ENCODE data around the gene CCNI2. TPM values are rescaled to one million over a fixed set of nuclear protein-coding genes. Genes with fewer than 3 reads are reported as not detected.
A peak's percentile ranks its signal among the peaks of the same experiment; 100 is the strongest.

The CCNI2 gene
- total and polyA plus RNA-seq, 5 donors from 2014 or later = 2.1 to 9.2 (median 2.8) TPM

- ATAC-seq (ENCODE audit: low read depth in 2 of 2) (no peak), DNase-seq (no peak)
- no peak overlapping the region for H3K27ac ChIP-seq (ENCODE audit: insufficient read depth, low read length, poor library complexity, severe bottlenecking)
- no peaks in the 10 kb centered on the region for H3K27me3 ChIP-seq (ENCODE audit: control insufficient read depth, insufficient read depth, low read length)
- Mint-ChIP-seq H3K27me3 (no peaks in the 10 kb centered on the region), H3K4me1 (peaks cover 0 to 9% (median 1%) of the 10 kb centered on the region in 4 donors), H3K27ac (no peak overlapping the region), H3K9me3 (peaks cover 0 to 1% (median 0%) of the 10 kb centered on the region in 7 donors), H3K4me3 (no peak overlapping the region), H3K36me3 (peaks cover 8% of the 10 kb centered on the region)
- H3K4me1 ChIP-seq (ENCODE audit: control insufficient read depth, insufficient read depth, low read length, poor library complexity, severe bottlenecking) = no peaks in the 10 kb centered on the region
- H3K9me3 ChIP-seq (ENCODE audit: control insufficient read depth in 2 of 2, low read length in 2 of 2) = no peaks in the 10 kb centered on the region
- H3K4me3 ChIP-seq (ENCODE audit: low read depth, low read length) = no peak overlapping the region
- H3K36me3 ChIP-seq (ENCODE audit: control insufficient read depth, insufficient read depth, low read length) = no peaks in the 10 kb centered on the region
These were observed 12.2 kb downstream of the CCNI2 start for GRCh38 chr5:132759114-132760048.

GRCh38 chr5:132760049-132760420, 12.8 kb downstream of the CCNI2 start:
- Mint-ChIP-seq H3K27me3 (no peaks in the 10 kb centered on the region), H3K36me3 (peaks cover 6% of the 10 kb centered on the region), H3K4me3 (no peak overlapping the region), H3K9me3 (peaks cover 0 to under 1% (median 0%) of the 10 kb centered on the region in 7 donors), H3K4me1 (peaks cover 0 to 9% (median 1%) of the 10 kb centered on the region in 4 donors), H3K27ac (peak overlapping the region in 1 of 3 donors; percentile 20)
- Histone ChIP-seq H3K4me1 (ENCODE audit: control insufficient read depth, insufficient read depth, low read length, poor library complexity, severe bottlenecking) (no peaks in the 10 kb centered on the region), H3K27ac (ENCODE audit: insufficient read depth, low read length, poor library complexity, severe bottlenecking) (no peak overlapping the region), H3K4me3 (ENCODE audit: low read depth, low read length) (no peak overlapping the region), H3K9me3 (ENCODE audit: control insufficient read depth in 2 of 2, low read length in 2 of 2) (no peaks in the 10 kb centered on the region), H3K27me3 (ENCODE audit: control insufficient read depth, insufficient read depth, low read length) (no peaks in the 10 kb centered on the region), H3K36me3 (ENCODE audit: control insufficient read depth, insufficient read depth, low read length) (no peaks in the 10 kb centered on the region)
- no peak for ATAC-seq (ENCODE audit: low read depth in 2 of 2)
- DNase-seq = no peak

GRCh38 chr5:132760601-132761317, 13.5 kb downstream of the CCNI2 start:
- Mint-ChIP-seq H3K4me1 (peaks cover 0 to 9% (median 1%) of the 10 kb centered on the region in 4 donors), H3K36me3 (no peaks in the 10 kb centered on the region), H3K9me3 (no peaks in the 10 kb centered on the region), H3K4me3 (no peak overlapping the region), H3K27ac (peak overlapping the region; percentile 20 to 83 (median 43)), H3K27me3 (no peaks in the 10 kb centered on the region)
- Histone ChIP-seq H3K4me1 (ENCODE audit: control insufficient read depth, insufficient read depth, low read length, poor library complexity, severe bottlenecking) (no peaks in the 10 kb centered on the region), H3K27me3 (ENCODE audit: control insufficient read depth, insufficient read depth, low read length) (no peaks in the 10 kb centered on the region), H3K36me3 (ENCODE audit: control insufficient read depth, insufficient read depth, low read length) (no peaks in the 10 kb centered on the region), H3K27ac (ENCODE audit: insufficient read depth, low read length, poor library complexity, severe bottlenecking) (no peak overlapping the region), H3K9me3 (ENCODE audit: control insufficient read depth in 2 of 2, low read length in 2 of 2) (no peaks in the 10 kb centered on the region), H3K4me3 (ENCODE audit: low read depth, low read length) (no peak overlapping the region)
- DNase-seq = no peak
- no peak for ATAC-seq (ENCODE audit: low read depth in 2 of 2)

GRCh38 chr5:132761321-132762240, 14.4 kb downstream of the CCNI2 start:
- H3K4me3 ChIP-seq (ENCODE audit: low read depth, low read length) = no peak overlapping the region
- no peaks in the 10 kb centered on the region for H3K27me3 Mint-ChIP-seq
- H3K27ac Mint-ChIP-seq = no peak overlapping the region
- DNase-seq = no peak
- H3K9me3 Mint-ChIP-seq = no peaks in the 10 kb centered on the region
- ATAC-seq (ENCODE audit: low read depth in 2 of 2) = no peak
- H3K4me3 Mint-ChIP-seq = no peak overlapping the region
- H3K4me1 Mint-ChIP-seq = peaks cover 0 to 9% (median 1%) of the 10 kb centered on the region in 4 donors
- no peaks in the 10 kb centered on the region for H3K4me1 ChIP-seq (ENCODE audit: control insufficient read depth, insufficient read depth, low read length, poor library complexity, severe bottlenecking)
- no peaks in the 10 kb centered on the region for H3K36me3 ChIP-seq (ENCODE audit: control insufficient read depth, insufficient read depth, low read length)
- H3K27me3 ChIP-seq (ENCODE audit: control insufficient read depth, insufficient read depth, low read length) = no peaks in the 10 kb centered on the region
- no peaks in the 10 kb centered on the region for H3K9me3 ChIP-seq (ENCODE audit: control insufficient read depth in 2 of 2, low read length in 2 of 2)
- no peak overlapping the region for H3K27ac ChIP-seq (ENCODE audit: insufficient read depth, low read length, poor library complexity, severe bottlenecking)
- no peaks in the 10 kb centered on the region for H3K36me3 Mint-ChIP-seq

- H3K27me3 Mint-ChIP-seq = no peaks in the 10 kb centered on the region
- H3K4me1 Mint-ChIP-seq = peaks cover 0 to 6% (median 1%) of the 10 kb centered on the region in 4 donors
- no peak overlapping the region for H3K4me3 ChIP-seq (ENCODE audit: low read depth, low read length)
- H3K27me3 ChIP-seq (ENCODE audit: control insufficient read depth, insufficient read depth, low read length) = no peaks in the 10 kb centered on the region
- no peak for ATAC-seq (ENCODE audit: low read depth in 2 of 2)
- H3K9me3 ChIP-seq (ENCODE audit: control insufficient read depth in 2 of 2, low read length in 2 of 2) = no peaks in the 10 kb centered on the region
- no peaks in the 10 kb centered on the region for H3K4me1 ChIP-seq (ENCODE audit: control insufficient read depth, insufficient read depth, low read length, poor library complexity, severe bottlenecking)
- no peaks in the 10 kb centered on the region for H3K36me3 Mint-ChIP-seq
- H3K36me3 ChIP-seq (ENCODE audit: control insufficient read depth, insufficient read depth, low read length) = no peaks in the 10 kb centered on the region
- H3K27ac Mint-ChIP-seq = peak overlapping the region in 1 of 3 donors; percentile 62
- H3K4me3 Mint-ChIP-seq = no peak overlapping the region
- no peak overlapping the region for H3K27ac ChIP-seq (ENCODE audit: insufficient read depth, low read length, poor library complexity, severe bottlenecking)
- no peak for DNase-seq
- no peaks in the 10 kb centered on the region for H3K9me3 Mint-ChIP-seq
These were observed 15.2 kb downstream of the CCNI2 start for GRCh38 chr5:132762246-132763000.

GRCh38 chr5:132763181-132764036, 16.2 kb downstream of the CCNI2 start:
- H3K4me1 Mint-ChIP-seq = peaks cover 0 to 3% (median 0%) of the 10 kb centered on the region in 4 donors
- no peaks in the 10 kb centered on the region for H3K9me3 ChIP-seq (ENCODE audit: control insufficient read depth in 2 of 2, low read length in 2 of 2)
- no peak overlapping the region for H3K4me3 ChIP-seq (ENCODE audit: low read depth, low read length)
- H3K27ac Mint-ChIP-seq = peak overlapping the region in 1 of 3 donors; percentile 62
- no peaks in the 10 kb centered on the region for H3K36me3 Mint-ChIP-seq
- no peaks in the 10 kb centered on the region for H3K27me3 ChIP-seq (ENCODE audit: control insufficient read depth, insufficient read depth, low read length)
- ATAC-seq (ENCODE audit: low read depth in 2 of 2) = no peak
- H3K4me1 ChIP-seq (ENCODE audit: control insufficient read depth, insufficient read depth, low read length, poor library complexity, severe bottlenecking) = no peaks in the 10 kb centered on the region
- no peaks in the 10 kb centered on the region for H3K36me3 ChIP-seq (ENCODE audit: control insufficient read depth, insufficient read depth, low read length)
- no peak overlapping the region for H3K4me3 Mint-ChIP-seq
- H3K27me3 Mint-ChIP-seq = no peaks in the 10 kb centered on the region
- H3K9me3 Mint-ChIP-seq = no peaks in the 10 kb centered on the region
- no peak for DNase-seq
- H3K27ac ChIP-seq (ENCODE audit: insufficient read depth, low read length, poor library complexity, severe bottlenecking) = no peak overlapping the region
